ENCODE measurements around the gene DUSP12. TPM values are rescaled to one million over a fixed set of nuclear protein-coding genes. Genes with fewer than 3 reads are reported as not detected.

DUSP12 gene
- total RNA-seq, 1 experiment from 2014 or later = 31.6 TPM

DNA sequence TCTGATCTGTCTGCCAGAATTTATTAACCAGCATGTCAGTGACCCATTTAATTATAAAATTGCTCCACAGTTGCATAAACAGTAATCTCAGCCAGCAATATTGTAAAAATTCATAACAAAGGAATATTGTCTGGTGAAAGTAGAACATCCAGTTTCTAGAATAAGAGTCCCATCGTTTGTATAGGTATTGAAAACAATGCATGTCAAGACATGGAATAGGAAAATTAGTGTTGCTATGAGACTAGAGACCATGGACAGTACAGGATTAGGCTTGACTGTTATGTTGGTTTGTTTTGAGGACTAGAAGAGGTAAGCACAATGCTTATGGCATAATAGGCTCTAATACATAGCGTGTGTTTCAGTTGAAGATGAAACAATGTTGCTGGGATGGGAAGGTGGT lies 53.6 kb downstream of the DUSP12 start:
- no peak overlapping the region for H3K9ac ChIP-seq (ENCODE audit: low read length)
- ATAC-seq = no peak
- no peak overlapping the region for H3K27ac ChIP-seq (ENCODE audit: low read depth, low read length)
- H3K9me3 ChIP-seq (ENCODE audit: control insufficient read depth in 1 of 2, insufficient read depth in 1 of 2, low read depth in 1 of 2, low read length in 2 of 2) = no peaks in the 10 kb centered on the region
- H3K9me2 ChIP-seq (ENCODE audit: insufficient read depth) = no peaks in the 10 kb centered on the region
- H3K27me3 ChIP-seq (ENCODE audit: insufficient read depth, low read length) = no peaks in the 10 kb centered on the region
- no peak for DNase-seq (ENCODE audit: low read depth, low spot score)
- no peaks in the 10 kb centered on the region for H3K4me1 ChIP-seq (ENCODE audit: control insufficient read depth in 1 of 2, insufficient read depth in 2 of 2, low read length in 2 of 2)
- no peak overlapping the region for H3K4me2 ChIP-seq (ENCODE audit: low read length)
- TF ChIP-seq CBX3 (IDR thresholded peaks at IDR 0.05; ENCODE audit: low read depth) = no peak
- TF ChIP-seq RAD21 (IDR thresholded peaks at IDR 0.05; ENCODE audit: low read depth) = no peak
- no peak for TF ChIP-seq ZNF274 (IDR thresholded peaks at IDR 0.05; ENCODE audit: low read depth, low read length)
- TF ChIP-seq POLR2AphosphoS5 (IDR thresholded peaks at IDR 0.05; ENCODE audit: low read depth, low read length) = no peak
- POLR2A ChIA-PET = no interaction called here
- H3K79me2 ChIP-seq (ENCODE audit: insufficient read depth, low read length) = no peaks in the 10 kb centered on the region
- H3K36me3 ChIP-seq (ENCODE audit: control insufficient read depth in 1 of 2, insufficient read depth in 2 of 2, low read length in 2 of 2) = no peaks in the 10 kb centered on the region; a peak in 1 of 4 replicates
- no peaks in the 10 kb centered on the region for H4K20me1 ChIP-seq (ENCODE audit: insufficient read depth)
- CTCF ChIA-PET = interaction anchor here (2.4 kb wide), 1 partner anchor 10 kb away, joined by 11 read pairs; no protein-coding TSS in a partner anchor
- intact Hi-C loops (cut with micrococcal nuclease) = no loop called here
- no peak overlapping the region for H2AFZ ChIP-seq (ENCODE audit: low read depth, low read length, poor library complexity, severe bottlenecking)
- TSS peak; percentile 9 for BruUV-seq (replicated peaks)
- RAD21 ChIA-PET (ENCODE audit: low non-redundant PET in 1 of 2, low total read pairs in 2 of 2, uncharacterized antibody in 2 of 2, unreplicated experiment in 2 of 2) = no interaction called here
- H3K4me3 ChIP-seq (replicated peaks in 1 of 2; ENCODE audit: low read depth in 1 of 2, low read length in 2 of 2) = no peak overlapping the region

DNA sequence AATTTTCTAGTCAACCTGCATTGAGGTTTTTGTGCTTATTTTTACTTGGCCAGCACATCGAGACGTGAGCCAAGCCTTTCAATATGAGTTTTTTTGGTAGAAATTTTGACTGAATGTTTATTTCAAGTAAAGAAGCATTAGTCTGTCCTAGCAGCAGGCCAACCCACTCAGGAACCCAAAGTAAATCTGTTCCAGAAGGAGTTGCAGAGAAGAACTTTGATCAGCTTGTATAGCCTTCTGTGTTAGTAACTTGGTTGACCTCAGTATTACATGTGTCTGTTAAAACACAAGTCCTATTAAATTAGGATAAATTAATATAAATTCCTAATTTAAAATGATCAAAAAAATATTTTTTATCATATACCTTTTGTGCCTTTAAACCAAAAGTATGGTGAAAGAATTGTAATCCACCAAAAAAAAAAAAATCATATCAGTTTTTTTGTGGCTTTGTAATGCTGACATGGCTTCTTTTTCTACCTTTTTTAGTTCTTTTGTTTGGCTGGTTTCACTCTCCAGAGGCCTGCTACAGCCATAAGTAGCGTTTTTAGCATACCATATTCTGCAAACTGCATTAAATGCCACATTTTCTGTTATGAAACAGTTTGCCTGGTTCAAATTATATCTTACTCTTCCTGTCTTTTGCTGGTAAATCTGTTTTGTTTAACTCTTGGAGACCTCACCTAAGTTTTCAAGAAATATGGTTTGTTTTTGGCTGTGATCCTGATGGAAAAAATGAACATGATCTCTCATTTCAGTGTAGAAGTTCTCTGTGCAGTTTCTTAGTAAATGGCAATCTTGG lies 56.0 kb downstream of the DUSP12 start:
- TF ChIP-seq ELF1 (IDR thresholded peaks at IDR 0.05; ENCODE audit: borderline replicate concordance, low read depth) (no peak), SRF (IDR thresholded peaks at IDR 0.05; ENCODE audit: low read depth) (no peak), FOSL1 (IDR thresholded peaks at IDR 0.05; ENCODE audit: low read depth) (no peak), POLR2A (IDR thresholded peaks at IDR 0.05; ENCODE audit: borderline replicate concordance, extremely low read depth, insufficient read depth, insufficient read length) (no peak), TCF7L2 (IDR thresholded peaks at IDR 0.05; ENCODE audit: borderline replicate concordance, extremely low read depth, insufficient read depth, insufficient read length) (no peak), EGR1 (IDR thresholded peaks at IDR 0.05; ENCODE audit: low read depth) (no peak), RAD21 (IDR thresholded peaks at IDR 0.05; ENCODE audit: low read depth) (no peak), SP1 (IDR thresholded peaks at IDR 0.05; ENCODE audit: low read depth) (no peak), ZNF274 (IDR thresholded peaks at IDR 0.05; ENCODE audit: low read depth, low read length) (no peak), YY1 (IDR thresholded peaks at IDR 0.05; ENCODE audit: extremely low read depth, insufficient replicate concordance, low read depth, low read length) (no peak), SIN3A (IDR thresholded peaks at IDR 0.05; ENCODE audit: low read depth) (no peak), JUND (IDR thresholded peaks at IDR 0.05) (no peak)
- TF ChIP-seq, protein P1, sequence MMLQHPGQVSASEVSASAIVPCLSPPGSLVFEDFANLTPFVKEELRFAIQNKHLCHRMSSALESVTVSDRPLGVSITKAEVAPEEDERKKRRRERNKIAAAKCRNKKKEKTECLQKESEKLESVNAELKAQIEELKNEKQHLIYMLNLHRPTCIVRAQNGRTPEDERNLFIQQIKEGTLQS (IDR thresholded peaks at IDR 0.05) = no peak
- TF ChIP-seq, protein P2, sequence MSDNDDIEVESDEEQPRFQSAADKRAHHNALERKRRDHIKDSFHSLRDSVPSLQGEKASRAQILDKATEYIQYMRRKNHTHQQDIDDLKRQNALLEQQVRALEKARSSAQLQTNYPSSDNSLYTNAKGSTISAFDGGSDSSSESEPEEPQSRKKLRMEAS (IDR thresholded peaks at IDR 0.05) = no peak
- TF ChIP-seq, protein P3, sequence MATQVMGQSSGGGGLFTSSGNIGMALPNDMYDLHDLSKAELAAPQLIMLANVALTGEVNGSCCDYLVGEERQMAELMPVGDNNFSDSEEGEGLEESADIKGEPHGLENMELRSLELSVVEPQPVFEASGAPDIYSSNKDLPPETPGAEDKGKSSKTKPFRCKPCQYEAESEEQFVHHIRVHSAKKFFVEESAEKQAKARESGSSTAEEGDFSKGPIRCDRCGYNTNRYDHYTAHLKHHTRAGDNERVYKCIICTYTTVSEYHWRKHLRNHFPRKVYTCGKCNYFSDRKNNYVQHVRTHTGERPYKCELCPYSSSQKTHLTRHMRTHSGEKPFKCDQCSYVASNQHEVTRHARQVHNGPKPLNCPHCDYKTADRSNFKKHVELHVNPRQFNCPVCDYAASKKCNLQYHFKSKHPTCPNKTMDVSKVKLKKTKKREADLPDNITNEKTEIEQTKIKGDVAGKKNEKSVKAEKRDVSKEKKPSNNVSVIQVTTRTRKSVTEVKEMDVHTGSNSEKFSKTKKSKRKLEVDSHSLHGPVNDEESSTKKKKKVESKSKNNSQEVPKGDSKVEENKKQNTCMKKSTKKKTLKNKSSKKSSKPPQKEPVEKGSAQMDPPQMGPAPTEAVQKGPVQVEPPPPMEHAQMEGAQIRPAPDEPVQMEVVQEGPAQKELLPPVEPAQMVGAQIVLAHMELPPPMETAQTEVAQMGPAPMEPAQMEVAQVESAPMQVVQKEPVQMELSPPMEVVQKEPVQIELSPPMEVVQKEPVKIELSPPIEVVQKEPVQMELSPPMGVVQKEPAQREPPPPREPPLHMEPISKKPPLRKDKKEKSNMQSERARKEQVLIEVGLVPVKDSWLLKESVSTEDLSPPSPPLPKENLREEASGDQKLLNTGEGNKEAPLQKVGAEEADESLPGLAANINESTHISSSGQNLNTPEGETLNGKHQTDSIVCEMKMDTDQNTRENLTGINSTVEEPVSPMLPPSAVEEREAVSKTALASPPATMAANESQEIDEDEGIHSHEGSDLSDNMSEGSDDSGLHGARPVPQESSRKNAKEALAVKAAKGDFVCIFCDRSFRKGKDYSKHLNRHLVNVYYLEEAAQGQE (IDR thresholded peaks at IDR 0.05; ENCODE audit: low read depth) = no peak
- POLR2A ChIA-PET = no interaction called here
- 0 out of 2 replicates have a peak, but pooled peaks cover 4% of the 10 kb centered on the region for H3K79me2 ChIP-seq (ENCODE audit: insufficient read depth, low read length)
- H3K4me3 ChIP-seq (replicated peaks in 1 of 2; ENCODE audit: low read depth in 1 of 2, low read length in 2 of 2) = no peak overlapping the region
- no peaks in the 10 kb centered on the region for H3K9me3 ChIP-seq (ENCODE audit: control insufficient read depth in 1 of 2, insufficient read depth in 1 of 2, low read depth in 1 of 2, low read length in 2 of 2)
- intact Hi-C loops (cut with micrococcal nuclease) = no loop called here
- no peak for DNase-seq (ENCODE audit: low read depth, low spot score)
- no peaks in the 10 kb centered on the region for H3K9me2 ChIP-seq (ENCODE audit: insufficient read depth)
- no peaks in the 10 kb centered on the region for H4K20me1 ChIP-seq (ENCODE audit: insufficient read depth)
- H2AFZ ChIP-seq (ENCODE audit: low read depth, low read length, poor library complexity, severe bottlenecking) = no peak overlapping the region
- ATAC-seq = no peak
- H3K9ac ChIP-seq (ENCODE audit: low read length) = no peak overlapping the region
- CTCF ChIA-PET = interaction anchor here (1.2 kb wide), 1 partner anchor 231 kb away, joined by 4 read pairs; no protein-coding TSS in a partner anchor
- RAD21 ChIA-PET (ENCODE audit: low non-redundant PET in 1 of 2, low total read pairs in 2 of 2, uncharacterized antibody in 2 of 2, unreplicated experiment in 2 of 2) = no interaction called here
- H3K4me2 ChIP-seq (ENCODE audit: low read length) = no peak overlapping the region
- no peaks in the 10 kb centered on the region; a peak in 1 of 4 replicates for H3K36me3 ChIP-seq (ENCODE audit: control insufficient read depth in 1 of 2, insufficient read depth in 2 of 2, low read length in 2 of 2)
- no peaks in the 10 kb centered on the region for H3K4me1 ChIP-seq (ENCODE audit: control insufficient read depth in 1 of 2, insufficient read depth in 2 of 2, low read length in 2 of 2)
- no TSS peak for BruUV-seq (replicated peaks)
- no peak overlapping the region for H3K27ac ChIP-seq (ENCODE audit: low read depth, low read length)
- H3K27me3 ChIP-seq (ENCODE audit: insufficient read depth, low read length) = no peaks in the 10 kb centered on the region

All from HCT116 (cell line).